GM06990 (cell line): ENCODE measurements around the gene TSPAN16.

Experiments
- DNase-seq: peaks from one replicate; pipeline ENCODE4 v3.0.0-alpha.2; 2011; ENCODE audit not compliant: insufficient read length; ENCODE audit errors: extremely low read depth
- H3K27me3 ChIP-seq: replicated peaks from 2 replicates; pipeline ENCODE4 v1.6.0; 2011; ENCODE audit warnings: low read length; ENCODE audit not compliant: control insufficient read depth, insufficient read depth
- H3K36me3 ChIP-seq: 2 replicates; pipeline ENCODE4 v1.5.1; 2011; ENCODE audit warnings: low read length; ENCODE audit not compliant: control insufficient read depth, insufficient read depth
- H3K4me3 ChIP-seq: replicated peaks from 2 replicates; pipeline ENCODE4 v1.5.1; 2011; ENCODE audit warnings: low read depth, mild to moderate bottlenecking, control low read depth, low read length
- CTCF ChIP-seq: IDR thresholded peaks from 2 replicates; pipeline ENCODE4 v1.5.1; 2011; ENCODE audit warnings: low read length, control low read depth, mild to moderate bottlenecking, inconsistent platforms; ENCODE audit not compliant: insufficient read depth, poor library complexity, severe bottlenecking

TSPAN16 gene

GRCh38 chr19:11364296-11364904, 68.4 kb downstream of the TSPAN16 start:
- TF ChIP-seq CTCF = no peak
- Histone ChIP-seq H3K4me3 (no peak overlapping the region), H3K36me3 (peaks cover 7% of the 10 kb centered on the region), H3K27me3 (no peaks in the 10 kb centered on the region)
- DNase-seq = no peak

GRCh38 chr19:11364935-11365334, 69.0 kb downstream of the TSPAN16 start:
- no peak for DNase-seq
- Histone ChIP-seq H3K27me3 (no peaks in the 10 kb centered on the region), H3K36me3 (peaks cover 7% of the 10 kb centered on the region), H3K4me3 (no peak overlapping the region)
- no peak for TF ChIP-seq CTCF
